Fibroblast of the aortic adventitia (primary cell): ENCODE measurements around the gene NRBF2. TPM values are rescaled to one million over a fixed set of nuclear protein-coding genes. Genes with fewer than 3 reads are reported as not detected.
A peak's percentile ranks its signal among the peaks of the same experiment; 100 is the strongest.

Experiments used
- DNase-seq: peaks from one replicate; pipeline ENCODE4 v3.0.0-alpha.2; 2010; ENCODE audit warnings: low read depth
- H3K4me3 ChIP-seq: 2 replicates; pipeline ENCODE4 v1.5.1; 2011; ENCODE audit warnings: low read depth, mild to moderate bottlenecking, control low read depth, low read length, moderate library complexity
- total RNA-seq: library from RNA; depleted of rRNA; stranded (reverse); fragments of >200 nt; gene quantifications from 2 replicates; pipeline ENCODE4 v1.2.3, GENCODE V29; 2012; ENCODE audit warnings: low replicate concordance
- TF ChIP-seq, protein P1 (sequence below): IDR thresholded peaks from 2 replicates; pipeline ENCODE4 v1.5.1; 2011; ENCODE audit warnings: mild to moderate bottlenecking, low read length, control low read depth, inconsistent platforms; ENCODE audit not compliant: insufficient read depth

NRBF2 gene
- total RNA-seq, 1 donor = 26.6 TPM

DNA sequence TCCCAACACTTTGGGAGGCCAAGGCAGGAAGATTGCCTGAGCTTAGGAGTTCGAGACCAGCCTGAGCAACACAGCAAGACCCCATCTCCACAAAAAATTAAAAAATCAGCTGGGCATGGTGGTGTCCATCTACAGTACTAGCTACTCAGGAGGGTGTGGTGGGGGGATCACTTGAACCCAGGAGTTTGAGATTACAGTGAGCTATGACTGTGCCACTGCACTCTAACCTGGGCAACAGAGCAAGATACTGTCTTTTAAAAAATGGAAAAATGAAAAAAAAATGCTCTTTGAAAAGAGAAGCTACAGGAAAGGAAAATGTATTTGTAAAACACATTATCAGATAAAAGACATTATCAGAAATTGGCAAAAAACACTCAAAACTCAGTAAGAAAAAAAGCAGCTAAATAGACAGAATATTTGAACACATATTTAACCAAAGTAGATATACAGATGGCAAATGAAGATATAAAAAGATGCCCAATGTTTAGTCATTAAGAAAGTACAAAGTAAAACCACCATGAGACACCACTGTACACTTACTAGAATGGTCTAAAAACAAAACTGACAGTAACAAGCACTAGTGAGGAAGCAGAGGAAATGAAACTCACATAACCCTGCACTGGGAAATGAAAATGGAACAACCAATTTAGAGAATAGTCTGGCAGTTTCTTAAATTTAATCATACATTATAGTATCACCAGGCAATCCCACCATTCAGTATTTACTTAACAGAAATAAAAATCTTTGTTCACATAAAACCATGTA, 40.5 kb downstream of the NRBF2 start:
- H3K4me3 ChIP-seq = no peak overlapping the region
- TF ChIP-seq, protein P1, sequence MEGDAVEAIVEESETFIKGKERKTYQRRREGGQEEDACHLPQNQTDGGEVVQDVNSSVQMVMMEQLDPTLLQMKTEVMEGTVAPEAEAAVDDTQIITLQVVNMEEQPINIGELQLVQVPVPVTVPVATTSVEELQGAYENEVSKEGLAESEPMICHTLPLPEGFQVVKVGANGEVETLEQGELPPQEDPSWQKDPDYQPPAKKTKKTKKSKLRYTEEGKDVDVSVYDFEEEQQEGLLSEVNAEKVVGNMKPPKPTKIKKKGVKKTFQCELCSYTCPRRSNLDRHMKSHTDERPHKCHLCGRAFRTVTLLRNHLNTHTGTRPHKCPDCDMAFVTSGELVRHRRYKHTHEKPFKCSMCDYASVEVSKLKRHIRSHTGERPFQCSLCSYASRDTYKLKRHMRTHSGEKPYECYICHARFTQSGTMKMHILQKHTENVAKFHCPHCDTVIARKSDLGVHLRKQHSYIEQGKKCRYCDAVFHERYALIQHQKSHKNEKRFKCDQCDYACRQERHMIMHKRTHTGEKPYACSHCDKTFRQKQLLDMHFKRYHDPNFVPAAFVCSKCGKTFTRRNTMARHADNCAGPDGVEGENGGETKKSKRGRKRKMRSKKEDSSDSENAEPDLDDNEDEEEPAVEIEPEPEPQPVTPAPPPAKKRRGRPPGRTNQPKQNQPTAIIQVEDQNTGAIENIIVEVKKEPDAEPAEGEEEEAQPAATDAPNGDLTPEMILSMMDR = no peak
- no peak for DNase-seq

DNA sequence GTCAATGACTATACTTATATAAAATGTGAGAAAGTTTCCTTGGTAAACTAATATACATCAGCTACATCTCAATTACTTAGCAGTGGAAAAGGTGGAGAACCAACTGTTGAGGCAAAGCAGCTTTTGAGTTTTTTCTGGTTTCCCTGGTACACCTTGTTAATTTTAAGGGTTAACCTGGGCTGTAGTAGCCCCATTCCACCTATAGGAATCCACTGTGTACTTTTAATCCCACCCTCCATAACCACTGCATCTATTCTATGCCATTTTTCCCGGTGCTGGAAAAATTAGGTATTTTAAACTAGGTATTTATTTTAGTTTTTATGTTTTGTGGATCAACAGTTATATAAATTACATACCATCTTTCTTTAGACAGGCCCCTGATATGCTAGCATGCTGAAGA, 42.4 kb downstream of the NRBF2 start:
- H3K4me3 ChIP-seq = no peak overlapping the region
- TF ChIP-seq, protein P1 = no peak
- DNase-seq = no peak

DNA sequence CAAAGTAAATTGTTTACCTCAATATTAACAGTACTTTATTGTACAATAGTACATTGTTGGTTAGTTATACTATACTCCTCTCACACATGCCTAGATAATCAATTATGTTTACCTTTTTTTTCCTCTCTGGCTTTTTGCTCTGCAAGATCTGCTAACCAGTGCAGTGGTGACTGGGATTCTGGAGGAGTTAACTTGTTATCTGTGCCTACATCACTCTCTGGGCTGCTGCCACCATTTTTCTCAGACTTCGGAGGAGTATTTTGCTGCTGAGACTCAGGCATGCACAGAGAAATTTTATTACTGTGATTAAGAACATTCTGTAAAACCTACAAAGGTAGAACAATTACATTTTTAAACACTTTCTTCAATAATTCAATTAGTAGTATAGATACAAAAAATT, 59.7 kb downstream of the NRBF2 start:
- TF ChIP-seq, protein P1 = no peak
- DNase-seq = peak; percentile 72
- no peak overlapping the region for H3K4me3 ChIP-seq

GRCh38 chr10:63197344-63198092, 64.4 kb downstream of the NRBF2 start:
- peak; percentile 95 for DNase-seq
- H3K4me3 ChIP-seq = no peak overlapping the region
- TF ChIP-seq, protein P1 = no peak

DNA sequence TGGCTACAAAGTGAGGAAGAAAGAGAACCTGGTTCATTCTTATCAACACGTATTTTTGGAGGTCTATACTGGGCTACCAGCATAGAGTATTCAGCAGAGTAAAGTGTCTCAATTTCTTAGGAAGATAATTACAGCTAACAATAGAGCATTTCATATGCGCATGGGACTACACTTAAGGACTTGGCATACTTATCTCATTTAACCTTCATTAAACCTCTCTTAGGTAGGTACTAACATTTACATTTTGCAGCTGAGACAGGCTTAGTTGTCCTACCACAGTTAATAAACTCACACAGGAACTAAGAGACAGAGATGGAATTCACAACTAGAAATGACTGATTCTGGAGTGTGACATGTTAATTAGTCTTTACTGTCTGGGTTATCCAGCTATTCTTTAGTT, 66.6 kb downstream of the NRBF2 start:
- TF ChIP-seq, protein P1 = no peak
- no peak for DNase-seq
- H3K4me3 ChIP-seq = no peak overlapping the region

DNA sequence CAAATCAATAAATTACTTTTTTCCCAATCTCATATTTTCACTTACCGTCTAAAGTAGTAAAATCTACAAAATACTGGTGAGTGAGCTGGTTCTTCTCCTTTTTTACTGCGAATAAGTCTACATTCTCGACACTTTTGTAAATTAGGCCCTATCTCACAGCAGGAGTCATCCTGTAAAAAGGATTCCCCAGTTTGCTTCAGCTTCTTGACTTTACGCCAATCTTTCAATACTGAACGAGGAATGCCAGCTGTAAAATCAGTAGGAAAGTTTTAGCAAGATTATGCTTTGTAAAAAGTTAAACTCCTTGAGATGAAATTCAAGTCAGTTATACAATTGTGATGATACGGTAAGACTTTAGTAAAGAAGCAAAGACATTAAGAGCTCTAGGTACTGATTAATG, 67.3 kb downstream of the NRBF2 start:
- TF ChIP-seq, protein P1 = no peak
- H3K4me3 ChIP-seq = no peak overlapping the region
- DNase-seq = no peak
